Esophagus muscularis mucosa (tissue), 4 donors: ENCODE data around the gene ALPK3. TPM values are rescaled to one million over a fixed set of nuclear protein-coding genes. Genes with fewer than 3 reads are reported as not detected.

ENCODE experiments used
- DNase-seq: peaks from one replicate; pipeline ENCODE4 v3.0.0-alpha.2; 2017; ENCODE audit errors: extremely low spot score
- H3K27ac ChIP-seq, 4 donors: fragments of 200-600 bp; sonication (generic); replicated peaks in 1 of 4; 1 replicate in 3 of 4; 2 replicates in 1 of 4; pipeline ENCODE4 v1.5.1; 2016 to 2019; ENCODE audit warnings: mild to moderate bottlenecking in 1 of 4
- H3K27me3 ChIP-seq, 4 donors: fragments of 200-600 bp; sonication (generic); one replicate each; pipeline versions ENCODE4 v1.5.1 to v1.6.0; 2016 to 2019
- H3K36me3 ChIP-seq, 4 donors: fragments of 200-600 bp; sonication (generic); one replicate each; pipeline ENCODE4 v1.5.1; 2016 to 2019
- H3K4me1 ChIP-seq, 4 donors: fragments of 200-600 bp; sonication (generic); one replicate each; pipeline ENCODE4 v1.5.1; 2016 to 2019
- H3K4me3 ChIP-seq, 4 donors: fragments of 200-600 bp; sonication (generic); 1 replicate in 2 of 4; 2 replicates in 2 of 4; pipeline ENCODE4 v1.5.1; 2016 to 2019; ENCODE audit warnings: mild to moderate bottlenecking in 4 of 4, moderate library complexity in 1 of 4
- H3K9me3 ChIP-seq, 4 donors: fragments of 200-600 bp; sonication (generic); 1 replicate in 3 of 4; 2 replicates in 1 of 4; pipeline ENCODE4 v1.5.1; 2016 to 2019
- EP300 ChIP-seq: sonication (generic); formaldehyde crosslinking; IDR thresholded peaks from one replicate; pipeline ENCODE4 v1.6.1; 2017; ENCODE audit warnings: antibody characterized with exemption
- POLR2A ChIP-seq: fragments of 450-650 bp; IDR thresholded peaks from one replicate; pipeline ENCODE4 v1.6.1; 2017; ENCODE audit warnings: antibody characterized with exemption, moderate library complexity, mild to moderate bottlenecking, low read depth
- POLR2AphosphoS5 ChIP-seq, 2 donors: sonication (generic); formaldehyde crosslinking; IDR thresholded peaks; one replicate each; pipeline ENCODE4 v1.6.1; 2017; ENCODE audit warnings: antibody characterized with exemption in 2 of 2
- WGBS: methylation state at CpG from one replicate; pipeline ENCODE4 v1.1.5; 2018; 5-methylcytosine and 5-hydroxymethylcytosine counted together
- intact Hi-C: fragments of 100-400 bp; cut with DNase I; formaldehyde crosslinking; loops from one replicate; pipeline ENCODE4 v1.15.1; 2023
- total RNA-seq, 4 donors: library from RNA; depleted of rRNA; stranded (reverse); fragments of >200 nt; gene quantifications; one replicate each; pipeline versions ENCODE4 v1.1.0 to v1.2.1, GENCODE V29; 2016
- TF ChIP-seq, protein P1 (sequence below), 3 experiments: fragments of 200-600 bp in 2 of 3; fragments of 450-650 bp in 1 of 3; sonication (generic) in 2 of 3; IDR thresholded peaks; one replicate each; pipeline ENCODE4 v1.5.1; 2017 to 2019; ENCODE audit warnings: antibody characterized with exemption in 3 of 3, mild to moderate bottlenecking in 2 of 3, moderate library complexity in 1 of 3

ALPK3 gene, protein sequence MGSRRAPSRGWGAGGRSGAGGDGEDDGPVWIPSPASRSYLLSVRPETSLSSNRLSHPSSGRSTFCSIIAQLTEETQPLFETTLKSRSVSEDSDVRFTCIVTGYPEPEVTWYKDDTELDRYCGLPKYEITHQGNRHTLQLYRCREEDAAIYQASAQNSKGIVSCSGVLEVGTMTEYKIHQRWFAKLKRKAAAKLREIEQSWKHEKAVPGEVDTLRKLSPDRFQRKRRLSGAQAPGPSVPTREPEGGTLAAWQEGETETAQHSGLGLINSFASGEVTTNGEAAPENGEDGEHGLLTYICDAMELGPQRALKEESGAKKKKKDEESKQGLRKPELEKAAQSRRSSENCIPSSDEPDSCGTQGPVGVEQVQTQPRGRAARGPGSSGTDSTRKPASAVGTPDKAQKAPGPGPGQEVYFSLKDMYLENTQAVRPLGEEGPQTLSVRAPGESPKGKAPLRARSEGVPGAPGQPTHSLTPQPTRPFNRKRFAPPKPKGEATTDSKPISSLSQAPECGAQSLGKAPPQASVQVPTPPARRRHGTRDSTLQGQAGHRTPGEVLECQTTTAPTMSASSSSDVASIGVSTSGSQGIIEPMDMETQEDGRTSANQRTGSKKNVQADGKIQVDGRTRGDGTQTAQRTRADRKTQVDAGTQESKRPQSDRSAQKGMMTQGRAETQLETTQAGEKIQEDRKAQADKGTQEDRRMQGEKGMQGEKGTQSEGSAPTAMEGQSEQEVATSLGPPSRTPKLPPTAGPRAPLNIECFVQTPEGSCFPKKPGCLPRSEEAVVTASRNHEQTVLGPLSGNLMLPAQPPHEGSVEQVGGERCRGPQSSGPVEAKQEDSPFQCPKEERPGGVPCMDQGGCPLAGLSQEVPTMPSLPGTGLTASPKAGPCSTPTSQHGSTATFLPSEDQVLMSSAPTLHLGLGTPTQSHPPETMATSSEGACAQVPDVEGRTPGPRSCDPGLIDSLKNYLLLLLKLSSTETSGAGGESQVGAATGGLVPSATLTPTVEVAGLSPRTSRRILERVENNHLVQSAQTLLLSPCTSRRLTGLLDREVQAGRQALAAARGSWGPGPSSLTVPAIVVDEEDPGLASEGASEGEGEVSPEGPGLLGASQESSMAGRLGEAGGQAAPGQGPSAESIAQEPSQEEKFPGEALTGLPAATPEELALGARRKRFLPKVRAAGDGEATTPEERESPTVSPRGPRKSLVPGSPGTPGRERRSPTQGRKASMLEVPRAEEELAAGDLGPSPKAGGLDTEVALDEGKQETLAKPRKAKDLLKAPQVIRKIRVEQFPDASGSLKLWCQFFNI (N-terminal part only)
- 10 to 100 TPM in 3 of 4 donors, 1 to 10 TPM in 1; 9.1 to 21.5 (median 16.2) TPM for total RNA-seq

DNA sequence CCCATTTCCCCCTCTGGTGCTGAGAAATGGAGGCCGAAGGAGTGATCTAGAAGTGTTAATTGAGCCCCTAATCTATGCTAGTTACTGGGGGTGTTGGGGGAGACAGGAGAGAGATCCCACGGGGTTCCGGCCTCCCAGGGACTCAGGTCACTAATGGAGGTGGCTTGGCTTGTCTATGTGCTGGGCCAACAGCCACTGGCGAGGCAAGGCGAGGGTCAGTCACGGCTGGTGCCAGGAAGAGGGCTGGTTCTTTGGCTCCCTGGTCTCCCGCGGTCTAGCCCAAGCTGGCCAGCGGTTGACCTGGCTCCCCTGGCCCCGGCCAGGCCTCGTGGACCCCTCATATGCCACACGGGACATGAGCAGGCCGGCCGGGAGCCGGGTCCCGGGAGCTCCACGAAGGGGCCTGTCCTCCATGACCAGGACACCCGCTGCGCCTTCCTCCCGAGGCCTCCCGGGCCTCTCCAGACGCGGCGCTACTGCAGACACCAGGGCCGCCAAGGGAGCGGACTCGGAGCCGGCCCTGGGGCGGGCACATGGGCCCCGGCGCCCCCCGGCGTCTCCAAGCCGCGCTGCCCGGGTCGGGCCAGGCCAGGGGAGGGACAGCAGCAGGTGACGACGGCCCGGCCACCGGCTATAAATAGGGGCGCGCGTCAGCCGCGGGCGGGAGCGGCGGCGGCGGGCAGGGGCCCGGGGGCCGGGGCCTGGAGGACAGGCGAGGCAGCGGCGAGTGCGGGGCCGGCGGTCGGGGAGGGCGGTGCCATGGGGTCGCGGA, at the start of gene ALPK3:
Gene ALPK3 (plus strand): TSS at position 663 of the 772 bp plus-strand sequence. CDS start 97 bp downstream, at position 760.
- TF ChIP-seq EP300 (no peak), POLR2AphosphoS5 (IDR thresholded peaks at IDR 0.05) (peak in 1 of 2 donors; percentile 46)
- TF ChIP-seq, protein P1, sequence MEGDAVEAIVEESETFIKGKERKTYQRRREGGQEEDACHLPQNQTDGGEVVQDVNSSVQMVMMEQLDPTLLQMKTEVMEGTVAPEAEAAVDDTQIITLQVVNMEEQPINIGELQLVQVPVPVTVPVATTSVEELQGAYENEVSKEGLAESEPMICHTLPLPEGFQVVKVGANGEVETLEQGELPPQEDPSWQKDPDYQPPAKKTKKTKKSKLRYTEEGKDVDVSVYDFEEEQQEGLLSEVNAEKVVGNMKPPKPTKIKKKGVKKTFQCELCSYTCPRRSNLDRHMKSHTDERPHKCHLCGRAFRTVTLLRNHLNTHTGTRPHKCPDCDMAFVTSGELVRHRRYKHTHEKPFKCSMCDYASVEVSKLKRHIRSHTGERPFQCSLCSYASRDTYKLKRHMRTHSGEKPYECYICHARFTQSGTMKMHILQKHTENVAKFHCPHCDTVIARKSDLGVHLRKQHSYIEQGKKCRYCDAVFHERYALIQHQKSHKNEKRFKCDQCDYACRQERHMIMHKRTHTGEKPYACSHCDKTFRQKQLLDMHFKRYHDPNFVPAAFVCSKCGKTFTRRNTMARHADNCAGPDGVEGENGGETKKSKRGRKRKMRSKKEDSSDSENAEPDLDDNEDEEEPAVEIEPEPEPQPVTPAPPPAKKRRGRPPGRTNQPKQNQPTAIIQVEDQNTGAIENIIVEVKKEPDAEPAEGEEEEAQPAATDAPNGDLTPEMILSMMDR (IDR thresholded peaks at IDR 0.05) = peak; percentile 13 to 23 (median 16)
- no peaks in the 10 kb centered on the region for H3K9me3 ChIP-seq
- peaks cover 0 to 5% (median 0%) of the 10 kb centered on the region in 4 donors for H3K36me3 ChIP-seq
- intact Hi-C loops = loop anchor here (5.0 kb wide), 1 partner anchor 65 kb away; no protein-coding TSS in a partner anchor
- 22% methylated on average over 34 of the region's 63 CpGs for WGBS
- peak within 1 kb of the TSS; percentile 83 to 89 (median 86) for H3K27ac ChIP-seq
- H3K4me1 ChIP-seq = peaks cover 37 to 54% (median 50%) of the 10 kb centered on the region in 4 donors
- DNase-seq = no peak
- H3K27me3 ChIP-seq = no peaks in the 10 kb centered on the region
- H3K4me3 ChIP-seq = peak within 1 kb of the TSS; percentile 52 to 67 (median 58)

DNA sequence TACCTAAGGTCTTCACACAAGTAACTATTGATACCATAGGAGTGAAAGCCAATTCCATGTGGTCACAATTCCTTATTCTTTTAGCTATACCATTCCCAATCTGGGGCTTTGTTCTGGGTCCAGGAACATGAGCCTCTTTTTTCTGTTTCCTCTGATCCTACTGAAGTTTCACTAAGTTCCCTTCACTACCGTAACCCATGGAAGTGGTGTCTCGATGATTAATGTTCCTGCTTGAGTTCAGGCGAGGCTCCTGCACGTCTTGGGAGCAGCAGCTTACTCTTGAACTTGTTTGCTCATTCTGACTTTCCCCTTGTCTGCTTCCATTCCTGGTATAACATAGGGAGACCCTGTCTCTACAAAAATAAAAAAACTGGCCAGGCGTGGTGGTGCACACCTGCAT, 45.1 kb upstream of the ALPK3 start:
- Histone ChIP-seq H3K36me3 (peaks cover 0 to 56% (median 10%) of the 10 kb centered on the region in 4 donors), H3K9me3 (no peaks in the 10 kb centered on the region), H3K27me3 (no peaks in the 10 kb centered on the region), H3K4me3 (no peak overlapping the region), H3K4me1 (peaks cover 7 to 26% (median 18%) of the 10 kb centered on the region in 4 donors), H3K27ac (peak overlapping the region in 1 of 4 donors; percentile 19)
- 44% methylated on average over 5 of the region's 5 CpGs for WGBS
- DNase-seq = no peak
- intact Hi-C loops = no loop called here
- TF ChIP-seq POLR2AphosphoS5 (IDR thresholded peaks at IDR 0.05) (no peak), EP300 (no peak), POLR2A (no peak)
- TF ChIP-seq, protein P1 (IDR thresholded peaks at IDR 0.05) = no peak

DNA sequence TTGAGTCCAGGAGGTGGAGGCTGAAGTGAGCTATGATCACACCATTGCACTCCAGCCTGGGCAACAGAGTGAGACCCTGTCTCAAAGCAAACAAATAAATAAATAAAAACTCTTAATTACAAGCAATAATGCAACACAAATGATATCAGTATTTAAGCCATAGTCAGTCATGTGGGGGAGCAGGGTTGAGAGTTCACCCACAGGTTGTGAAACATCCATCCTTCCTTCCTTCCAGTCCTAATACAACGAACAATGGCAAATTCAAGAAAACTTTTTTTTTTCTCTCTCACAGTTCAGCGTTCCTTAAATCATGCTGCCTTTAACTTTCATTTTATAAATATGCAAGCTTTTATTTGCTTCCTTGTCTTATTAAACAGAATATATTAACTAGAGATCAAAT, 44.7 kb upstream of the ALPK3 start:
- no peak overlapping the region for H3K4me3 ChIP-seq
- no peaks in the 10 kb centered on the region for H3K27me3 ChIP-seq
- no peak for DNase-seq
- 45% methylated on average over 2 of the region's 2 CpGs for WGBS
- peaks cover 0 to 52% (median 10%) of the 10 kb centered on the region in 4 donors for H3K36me3 ChIP-seq
- TF ChIP-seq POLR2A (no peak), POLR2AphosphoS5 (IDR thresholded peaks at IDR 0.05) (no peak)
- TF ChIP-seq, protein P1 (IDR thresholded peaks at IDR 0.05) = no peak
- no peak overlapping the region for H3K27ac ChIP-seq
- no peaks in the 10 kb centered on the region for H3K9me3 ChIP-seq
- peaks cover 7 to 26% (median 19%) of the 10 kb centered on the region in 4 donors for H3K4me1 ChIP-seq
- intact Hi-C loops = no loop called here

DNA sequence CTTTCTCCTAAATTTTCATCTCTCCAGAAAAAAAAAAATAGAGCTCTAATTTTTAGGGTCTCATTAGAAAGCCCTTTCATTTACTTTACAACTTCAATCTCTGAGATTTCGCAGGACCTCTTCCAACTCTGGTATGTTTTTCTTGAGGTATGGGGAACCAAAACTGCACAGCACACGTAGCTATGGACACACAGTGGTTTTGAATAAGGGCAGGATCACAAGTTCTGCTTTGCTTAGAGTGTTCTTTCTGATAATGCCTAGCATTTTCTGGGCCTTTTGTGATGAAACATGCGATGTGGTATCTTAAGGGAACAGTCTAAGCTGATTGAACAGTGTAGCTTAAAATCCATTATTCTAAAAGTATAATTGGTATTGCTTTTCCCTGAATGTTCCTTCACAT, 43.4 kb upstream of the ALPK3 start:
- peaks cover 7 to 26% (median 19%) of the 10 kb centered on the region in 4 donors for H3K4me1 ChIP-seq
- no peak overlapping the region for H3K27ac ChIP-seq
- H3K4me3 ChIP-seq = no peak overlapping the region
- WGBS = 83% methylated on average over 3 of the region's 3 CpGs
- H3K36me3 ChIP-seq = peaks cover 0 to 51% (median 12%) of the 10 kb centered on the region in 4 donors
- intact Hi-C loops = no loop called here
- TF ChIP-seq POLR2AphosphoS5 (IDR thresholded peaks at IDR 0.05) (no peak), EP300 (no peak), POLR2A (no peak)
- TF ChIP-seq, protein P1 (IDR thresholded peaks at IDR 0.05) = no peak
- H3K27me3 ChIP-seq = no peaks in the 10 kb centered on the region
- no peak for DNase-seq
- H3K9me3 ChIP-seq = no peaks in the 10 kb centered on the region
